Hematopoietic multipotent progenitor cell treated with erythropoietin and hydrocortisone succinate and interleukin-3 and kit ligand, for 6 days (in vitro differentiated cells): ENCODE measurements around the gene LPP.

Source experiments
- DNase-seq: peaks from one replicate; pipeline ENCODE4 v3.0.0-alpha.2; 2015

LPP gene

GRCh38 chr3:188779281-188779980 is 625.5 kb downstream of the LPP start:
- DNase-seq = no peak

- peak; percentile 14 for DNase-seq
These were observed 626.5 kb downstream of the LPP start for GRCh38 chr3:188780193-188781147.

GRCh38 chr3:188782613-188783124 is 628.7 kb downstream of the LPP start:
- DNase-seq = no peak

GRCh38 chr3:188786424-188786823 is 632.5 kb downstream of the LPP start:
- DNase-seq = no peak

GRCh38 chr3:188788621-188789081 is 634.7 kb downstream of the LPP start:
- peak; percentile 2 for DNase-seq

GRCh38 chr3:188789251-188789650 is 635.3 kb downstream of the LPP start:
- DNase-seq = no peak

- no peak for DNase-seq
These were observed 637.4 kb downstream of the LPP start for GRCh38 chr3:188791311-188791710.

GRCh38 chr3:188792793-188793192 is 638.8 kb downstream of the LPP start:
- peak; percentile 8 for DNase-seq

- DNase-seq = no peak
These were observed 642.2 kb downstream of the LPP start for GRCh38 chr3:188796122-188796631.

- DNase-seq = no peak
These were observed 643.1 kb downstream of the LPP start for GRCh38 chr3:188797045-188797444.

GRCh38 chr3:188798556-188799145 is 644.7 kb downstream of the LPP start:
- no peak for DNase-seq

GRCh38 chr3:188801393-188801792 is 647.4 kb downstream of the LPP start:
- DNase-seq = no peak

GRCh38 chr3:188802645-188803044 is 648.7 kb downstream of the LPP start:
- DNase-seq = no peak

GRCh38 chr3:188807006-188807405 is 653.0 kb downstream of the LPP start:
- DNase-seq = peak; percentile 28

GRCh38 chr3:188812198-188812597 is 658.2 kb downstream of the LPP start:
- DNase-seq = no peak

GRCh38 chr3:188814581-188814980 is 660.6 kb downstream of the LPP start:
- no peak for DNase-seq

- DNase-seq = no peak
These were observed 663.4 kb downstream of the LPP start for GRCh38 chr3:188817103-188817934.

- DNase-seq = no peak
These were observed 663.9 kb downstream of the LPP start for GRCh38 chr3:188817935-188818269.

GRCh38 chr3:188818282-188818681 is 664.3 kb downstream of the LPP start:
- no peak for DNase-seq

- DNase-seq = peak; percentile 12
These were observed 666.0 kb downstream of the LPP start for GRCh38 chr3:188819939-188820338.

- peak; percentile 34 for DNase-seq
These were observed 668.0 kb downstream of the LPP start for GRCh38 chr3:188822004-188822403.

GRCh38 chr3:188822411-188822810 is 668.5 kb downstream of the LPP start:
- no peak for DNase-seq
